ENCODE measurements around the gene NDFIP2.

DNA sequence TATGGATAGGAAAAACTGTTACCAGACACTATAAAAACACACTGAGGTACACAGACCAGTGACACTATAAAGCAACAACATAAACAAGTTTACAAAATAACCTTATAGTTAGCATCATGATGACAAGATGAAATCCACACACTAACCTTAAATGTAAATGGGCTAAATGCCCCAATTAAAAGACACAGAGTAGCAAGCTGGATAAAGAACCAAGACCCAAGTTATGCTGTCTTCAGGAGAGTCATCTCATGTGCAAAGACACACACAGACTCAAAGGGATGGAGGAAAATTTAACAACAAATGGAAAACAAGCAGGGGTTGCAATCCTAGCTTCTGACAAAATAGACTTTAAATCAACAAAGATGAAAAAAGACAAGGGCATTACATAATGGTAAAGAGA is 81.6 kb downstream of the NDFIP2 start:
- no peak for TF ChIP-seq POLR2A (IDR thresholded peaks at IDR 0.05)
- TF ChIP-seq, protein P1, sequence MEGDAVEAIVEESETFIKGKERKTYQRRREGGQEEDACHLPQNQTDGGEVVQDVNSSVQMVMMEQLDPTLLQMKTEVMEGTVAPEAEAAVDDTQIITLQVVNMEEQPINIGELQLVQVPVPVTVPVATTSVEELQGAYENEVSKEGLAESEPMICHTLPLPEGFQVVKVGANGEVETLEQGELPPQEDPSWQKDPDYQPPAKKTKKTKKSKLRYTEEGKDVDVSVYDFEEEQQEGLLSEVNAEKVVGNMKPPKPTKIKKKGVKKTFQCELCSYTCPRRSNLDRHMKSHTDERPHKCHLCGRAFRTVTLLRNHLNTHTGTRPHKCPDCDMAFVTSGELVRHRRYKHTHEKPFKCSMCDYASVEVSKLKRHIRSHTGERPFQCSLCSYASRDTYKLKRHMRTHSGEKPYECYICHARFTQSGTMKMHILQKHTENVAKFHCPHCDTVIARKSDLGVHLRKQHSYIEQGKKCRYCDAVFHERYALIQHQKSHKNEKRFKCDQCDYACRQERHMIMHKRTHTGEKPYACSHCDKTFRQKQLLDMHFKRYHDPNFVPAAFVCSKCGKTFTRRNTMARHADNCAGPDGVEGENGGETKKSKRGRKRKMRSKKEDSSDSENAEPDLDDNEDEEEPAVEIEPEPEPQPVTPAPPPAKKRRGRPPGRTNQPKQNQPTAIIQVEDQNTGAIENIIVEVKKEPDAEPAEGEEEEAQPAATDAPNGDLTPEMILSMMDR (IDR thresholded peaks at IDR 0.05) = no peak
